Occipital lobe (tissue), 2 donors: ENCODE measurements around the gene AGFG1. TPM values are rescaled to one million over a fixed set of nuclear protein-coding genes. Genes with fewer than 3 reads are reported as not detected.
"Not testable (repeated sequence)": the region's sequence is repeated elsewhere in the genome, so short reads cannot be mapped to it uniquely, and the experiment has no call there.

Experiments used
- DNase-seq: peaks from one replicate; lab custom pipeline; 2025; lab: John Stamatoyannopoulos, UW
- total RNA-seq: library from RNA; depleted of rRNA; stranded (reverse); fragments of >200 nt; gene quantifications from one replicate; pipeline ENCODE4 v1.2.3, GENCODE V29; 2014

AGFG1 gene
- total RNA-seq, 1 donor from 2014 or later, result 112 TPM

GRCh38 chr2:227497158-227497557 lies 25.2 kb downstream of the AGFG1 start:
- no peak for DNase-seq

DNA sequence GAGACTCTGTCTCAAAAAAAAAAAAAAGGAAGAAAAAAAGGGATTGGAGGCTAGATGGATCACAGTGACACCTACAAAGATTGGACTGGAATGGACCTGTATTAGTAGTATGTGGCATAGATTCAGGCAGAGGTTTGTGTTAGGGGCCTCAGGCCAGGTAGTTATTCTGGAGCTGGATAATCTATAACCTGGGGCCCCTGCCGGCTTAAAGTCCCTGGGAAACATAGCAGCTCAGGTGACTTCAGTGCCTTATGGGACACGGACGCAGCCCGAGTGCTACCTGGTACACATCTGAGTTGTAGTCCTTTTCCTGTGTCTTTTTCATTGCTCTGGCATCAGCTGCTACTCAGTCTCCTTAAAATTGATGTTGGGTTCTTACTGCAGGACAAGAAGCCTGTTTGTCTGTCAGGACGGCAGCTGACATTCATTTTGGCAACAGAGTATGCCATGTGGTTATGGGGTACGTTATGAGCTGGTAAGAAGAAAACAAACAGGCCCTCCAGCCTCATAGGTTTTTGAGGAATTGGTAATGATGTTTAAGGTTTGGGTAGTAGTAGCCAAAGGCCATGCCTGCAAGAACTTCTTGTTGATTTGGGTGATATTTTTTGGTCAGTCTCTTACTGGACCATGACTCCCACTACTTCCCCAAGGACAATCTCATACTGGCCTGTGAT lies 27.8 kb downstream of the AGFG1 start:
- no peak for DNase-seq

- no peak for DNase-seq
Observed at GRCh38 chr2:227500301-227500630, 28.3 kb downstream of the AGFG1 start.

DNA sequence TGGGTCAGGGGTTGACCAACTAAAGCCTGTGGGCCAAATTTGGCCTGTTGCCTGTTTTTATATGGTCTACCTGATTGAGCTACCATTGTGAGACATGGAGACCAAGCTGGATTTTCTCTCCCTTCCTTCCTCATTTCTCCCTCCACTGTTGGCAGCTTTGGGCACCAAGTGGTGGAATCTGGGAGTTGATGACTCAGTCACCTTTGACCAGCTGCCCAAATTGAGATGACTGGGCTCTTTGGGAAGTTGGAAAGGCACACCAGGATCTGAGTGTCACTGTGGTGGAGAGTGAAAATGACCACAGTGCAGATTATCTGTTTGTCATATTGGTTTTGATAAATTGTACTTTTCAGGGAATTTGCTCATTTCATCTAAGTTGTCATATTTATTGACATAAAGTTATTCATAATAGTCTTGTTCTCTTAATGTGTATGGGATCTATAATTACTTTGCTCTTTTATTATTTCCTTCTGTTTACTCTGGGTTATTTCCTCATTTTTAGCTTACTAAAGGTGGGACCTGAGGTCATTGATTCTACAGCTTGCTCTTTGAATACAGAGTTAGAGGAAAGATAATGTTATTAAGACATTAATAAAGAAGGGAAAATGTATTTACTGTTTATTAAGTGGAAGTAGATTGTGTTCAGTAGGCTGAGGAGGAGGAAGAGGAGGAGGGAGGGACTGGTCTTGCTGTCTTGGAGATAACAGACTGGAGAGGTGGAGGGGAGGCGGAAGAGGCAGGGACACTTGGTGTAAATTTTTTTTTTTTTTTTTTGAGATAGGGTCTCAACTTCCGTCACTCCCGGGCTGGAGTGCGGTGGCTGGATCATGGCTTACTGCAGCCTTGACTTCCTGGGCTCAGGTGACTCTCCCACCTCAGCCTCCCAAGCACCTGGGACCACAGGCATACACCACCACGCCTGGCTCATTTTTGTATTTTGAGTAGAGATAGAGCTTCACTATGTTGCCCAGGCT lies 31.8 kb downstream of the AGFG1 start:
- DNase-seq, result peak; percentile 17

GRCh38 chr2:227504700-227505099 lies 32.7 kb downstream of the AGFG1 start:
- no peak for DNase-seq

DNA sequence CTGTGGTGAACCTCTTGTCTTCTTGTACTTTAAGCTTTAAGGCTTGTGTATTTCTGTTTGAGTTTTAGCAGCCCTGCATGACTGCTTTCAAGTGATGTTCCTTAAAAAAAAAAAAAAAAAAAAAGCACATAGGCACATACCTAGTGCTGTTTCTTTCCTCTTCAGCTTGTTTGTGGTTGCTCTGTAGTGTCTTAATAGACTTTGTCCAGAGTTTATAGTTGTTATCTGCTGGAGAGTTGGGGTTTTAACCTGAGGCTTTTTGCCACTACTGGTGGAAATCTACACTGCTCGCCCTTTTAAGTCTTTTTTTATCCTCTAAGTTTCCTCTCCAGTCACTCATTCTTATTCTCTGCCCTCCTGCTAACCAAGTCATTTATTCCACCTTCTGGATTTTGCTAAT lies 34.5 kb downstream of the AGFG1 start:
- DNase-seq, result no peak

DNA sequence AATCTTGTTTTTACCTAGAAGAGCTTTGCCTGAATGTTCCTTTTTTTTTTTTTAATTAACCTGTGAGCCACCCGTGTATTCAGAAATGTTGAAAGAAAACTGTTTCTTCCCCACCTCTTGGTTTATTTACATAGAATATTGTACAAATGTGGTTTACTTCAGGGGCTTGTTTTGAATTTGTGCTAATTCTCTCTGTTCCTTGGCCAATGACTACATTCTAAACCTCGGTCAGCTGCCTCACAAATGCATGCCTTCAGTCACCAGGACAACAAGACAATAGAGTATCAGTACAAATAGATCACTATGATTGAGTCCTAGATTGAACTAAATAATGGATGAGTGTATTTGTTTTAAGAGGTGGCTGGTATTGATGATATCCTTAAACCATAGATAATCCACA lies 36.0 kb downstream of the AGFG1 start:
- no peak for DNase-seq

DNA sequence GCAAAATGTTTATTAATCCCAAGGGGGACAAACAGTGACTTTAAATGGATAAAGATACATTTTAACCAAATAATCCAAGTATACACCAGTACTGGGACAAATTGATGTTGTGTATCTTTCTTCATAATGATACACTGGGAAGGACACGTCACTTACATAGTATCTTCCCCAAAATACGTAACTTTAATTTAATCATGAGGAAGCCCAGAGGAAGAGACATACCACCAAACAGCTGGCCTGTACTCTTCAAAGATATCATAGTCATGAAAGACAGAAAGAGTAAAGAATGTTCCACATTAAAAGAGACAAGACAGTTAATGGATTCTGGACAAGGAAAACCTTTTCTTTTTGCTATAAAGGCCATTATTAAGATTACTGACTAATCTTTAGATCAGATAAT lies 37.1 kb downstream of the AGFG1 start:
- no peak for DNase-seq

DNA sequence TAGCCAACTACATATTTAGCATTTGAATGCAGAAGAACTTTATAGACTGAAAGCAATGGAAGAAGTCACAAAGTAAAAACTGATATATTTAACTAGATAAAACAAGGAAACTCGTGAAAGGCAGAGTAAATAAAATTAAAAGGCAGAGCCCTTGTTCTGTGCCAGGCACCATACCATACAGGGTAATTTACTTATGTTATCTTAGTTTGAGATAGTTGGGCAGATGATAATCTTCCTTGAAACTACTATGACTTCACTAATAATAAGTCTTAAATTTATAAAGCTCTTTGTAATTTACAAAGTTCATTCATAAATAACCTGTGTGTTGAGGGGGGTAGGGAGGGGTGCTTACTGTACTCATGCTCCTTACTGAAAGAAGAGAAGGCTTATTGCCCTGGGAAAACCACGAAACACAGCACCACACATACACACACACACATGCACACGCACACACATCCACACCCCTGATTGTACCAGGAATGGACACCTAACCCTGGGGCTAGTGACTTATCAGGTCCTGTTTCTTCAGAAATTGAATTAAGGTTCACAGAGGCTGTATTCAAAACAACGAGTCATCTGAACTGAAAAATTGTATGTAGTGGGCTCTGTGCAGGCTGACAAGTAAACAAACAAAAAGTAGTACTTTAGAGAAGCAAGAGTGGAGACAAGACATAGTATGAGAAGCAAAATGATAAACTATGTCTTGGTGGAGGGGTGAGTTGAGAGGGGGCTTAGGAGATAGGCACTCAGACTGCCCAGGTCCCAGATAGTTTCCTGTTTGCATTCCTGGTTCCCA lies 38.1 kb downstream of the AGFG1 start:
- no peak for DNase-seq

- no peak for DNase-seq
Observed at GRCh38 chr2:227510620-227510958, 38.6 kb downstream of the AGFG1 start.

DNA sequence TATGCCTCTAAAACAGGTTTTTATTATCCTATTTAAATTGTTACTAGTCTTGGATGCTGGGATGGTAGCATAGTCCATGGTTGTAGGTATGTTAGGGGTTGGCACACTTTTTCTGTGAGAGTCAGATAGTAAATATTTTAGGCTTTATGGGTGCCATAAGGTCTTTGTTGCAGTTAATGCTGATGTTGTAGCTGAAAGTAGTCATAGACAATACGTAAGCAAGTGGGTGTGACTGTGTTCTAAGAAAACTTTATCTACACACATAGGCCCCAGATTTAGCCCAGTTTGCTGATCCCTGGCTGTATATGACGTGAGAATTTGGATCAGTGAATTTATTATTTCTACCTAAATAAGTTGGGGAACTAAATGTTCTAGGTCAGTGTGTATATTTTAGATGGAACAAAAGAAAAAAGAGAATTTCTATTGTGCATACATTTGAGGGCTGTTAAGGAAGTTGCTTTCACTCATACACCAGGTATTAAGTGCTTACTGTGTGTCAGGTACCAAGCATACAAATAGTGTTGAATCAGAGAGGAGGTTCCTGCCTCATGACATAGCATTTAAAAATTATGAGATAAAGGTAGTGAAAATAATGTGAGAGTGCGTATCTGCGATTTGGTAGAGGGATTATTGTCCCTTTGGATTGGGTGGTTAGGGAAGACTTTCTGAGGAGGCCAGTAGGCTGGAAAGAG lies 39.4 kb downstream of the AGFG1 start:
- DNase-seq, result no peak

DNA sequence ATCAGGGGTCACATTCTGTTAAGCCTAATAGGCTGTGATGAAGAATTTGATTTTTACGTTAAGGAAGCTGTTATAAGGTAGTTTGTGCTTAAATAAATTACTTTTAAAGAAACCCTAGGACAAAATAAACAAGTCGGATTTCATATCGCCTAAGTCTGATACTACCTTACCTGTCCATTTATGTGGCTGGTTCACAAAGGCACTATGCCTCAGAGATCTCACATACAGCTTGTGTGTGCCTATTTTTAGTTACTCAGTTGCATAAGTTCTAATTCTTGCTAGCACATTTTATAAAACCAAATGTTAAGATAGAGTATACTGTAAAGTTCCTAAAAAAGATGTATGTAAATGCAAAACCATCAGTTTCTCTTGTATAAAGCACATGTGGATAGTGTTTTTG lies 40.0 kb downstream of the AGFG1 start:
- DNase-seq, result no peak

GRCh38 chr2:227513113-227513512 lies 41.2 kb downstream of the AGFG1 start:
- DNase-seq, result no peak

DNA sequence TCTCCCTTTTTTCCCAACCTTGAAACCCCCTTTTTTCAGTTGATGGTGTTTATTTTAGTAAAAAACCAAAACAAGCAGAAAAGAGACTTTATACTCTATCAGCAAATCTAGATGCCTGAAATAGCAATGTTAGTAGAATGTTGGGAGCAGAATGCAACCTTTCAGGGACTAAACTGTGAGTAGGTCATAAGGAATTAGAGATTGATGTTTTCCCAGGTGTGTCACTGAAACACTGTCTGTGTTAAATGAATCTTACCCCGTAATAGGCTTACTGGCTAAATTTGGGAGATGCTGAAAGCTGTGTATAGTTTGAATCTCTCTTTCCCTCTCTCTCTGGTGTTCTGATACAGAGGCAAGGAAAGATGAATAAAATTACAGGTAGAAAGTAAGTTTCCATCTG lies 43.8 kb downstream of the AGFG1 start:
- DNase-seq, result no peak

DNA sequence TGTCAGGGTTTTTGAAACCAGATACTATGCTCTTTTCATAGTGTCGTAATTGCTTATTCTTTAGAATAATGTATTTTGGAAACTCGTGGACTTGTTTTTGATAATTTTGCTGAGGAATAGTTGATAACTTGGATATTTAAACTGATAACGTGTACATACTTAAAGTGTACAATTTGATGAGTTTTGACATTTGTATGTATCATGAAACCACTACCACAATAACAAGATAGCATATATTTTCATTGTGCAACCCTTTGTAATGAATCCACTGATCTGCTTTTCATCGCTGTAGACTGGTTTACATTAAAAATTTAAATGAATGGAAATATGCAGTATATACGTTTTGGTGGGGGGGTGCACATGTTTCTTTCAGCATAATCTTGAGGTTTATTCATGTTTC lies 45.8 kb downstream of the AGFG1 start:
- no peak for DNase-seq

DNA sequence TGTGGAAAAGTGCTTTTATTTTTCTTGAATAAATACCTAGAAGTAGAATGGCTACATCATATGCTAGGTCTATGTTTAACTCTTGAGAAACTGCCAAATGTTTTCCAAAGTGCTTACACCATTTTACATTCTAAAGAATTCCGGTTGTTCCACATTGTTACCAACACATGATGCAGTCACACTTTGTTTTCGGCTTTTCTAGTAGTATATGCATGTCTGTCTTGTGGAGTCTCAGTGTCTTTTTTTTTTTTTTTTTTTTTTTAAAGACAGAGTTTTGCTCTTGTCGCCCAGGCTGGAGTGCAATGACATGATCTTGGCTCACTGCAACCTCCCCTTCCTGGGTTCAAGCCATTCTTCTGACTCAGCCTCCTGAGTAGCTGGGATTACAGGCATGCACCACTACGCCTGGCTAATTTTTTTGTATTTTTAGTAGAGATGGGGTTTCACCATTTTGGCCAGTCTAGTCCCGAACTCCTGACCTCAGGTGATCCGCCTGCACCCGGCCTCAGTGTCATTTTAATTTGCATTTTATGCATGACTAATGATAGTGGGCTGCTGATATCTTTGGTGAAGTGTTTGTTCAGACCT lies 46.4 kb downstream of the AGFG1 start:
- DNase-seq, result not testable (repeated sequence)

- DNase-seq, result not testable (repeated sequence)
Observed at GRCh38 chr2:227521178-227521577, 49.2 kb downstream of the AGFG1 start.

DNA sequence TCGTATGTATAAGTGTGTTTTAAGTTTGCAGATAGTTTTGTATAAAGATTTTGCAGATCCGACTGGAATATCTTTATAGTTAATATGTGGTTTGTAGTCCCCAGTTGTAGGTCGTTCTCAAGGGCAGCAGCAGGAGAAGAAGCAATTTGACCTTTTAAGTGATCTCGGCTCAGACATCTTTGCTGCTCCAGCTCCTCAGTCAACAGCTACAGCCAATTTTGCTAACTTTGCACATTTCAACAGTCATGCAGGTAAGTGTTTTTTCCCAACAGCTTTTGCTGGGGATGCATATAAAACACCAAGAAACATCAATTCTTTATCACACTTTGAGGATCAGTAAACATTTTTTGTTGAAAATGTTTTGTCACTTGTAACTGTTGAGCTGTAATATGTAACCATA lies 52.7 kb downstream of the AGFG1 start:
- no peak for DNase-seq

DNA sequence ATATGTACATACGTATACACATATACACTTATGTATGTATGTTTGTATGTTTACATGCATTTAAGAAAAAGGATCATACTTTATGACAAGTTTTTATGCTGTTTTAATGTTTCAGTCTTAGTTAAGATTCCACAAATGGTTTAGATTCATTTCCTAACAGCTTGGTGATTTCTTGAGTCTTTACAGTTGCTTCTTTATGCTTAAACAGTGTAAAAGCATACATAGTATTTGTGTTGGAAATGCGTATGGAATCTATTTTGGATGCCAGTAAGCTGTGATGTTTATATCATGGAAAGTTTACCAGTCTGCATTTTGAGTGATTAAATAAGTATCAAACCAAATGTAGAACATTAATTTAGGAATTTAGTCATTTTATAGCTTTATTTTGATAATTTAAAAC lies 55.4 kb downstream of the AGFG1 start:
- DNase-seq, result no peak

GRCh38 chr2:227528803-227529202 lies 56.8 kb downstream of the AGFG1 start:
- no peak for DNase-seq

GRCh38 chr2:227529871-227530270 lies 57.9 kb downstream of the AGFG1 start:
- DNase-seq, result no peak
